Measurements from ENCODE around the gene CYP39A1. TPM values are rescaled to one million over a fixed set of nuclear protein-coding genes. Genes with fewer than 3 reads are reported as not detected.
A peak's percentile ranks its signal among the peaks of the same experiment; 100 is the strongest.

CYP39A1 gene
- total and polyA plus RNA-seq, 2 experiments from 2014 or later = 5.2 to 9.2 TPM

- Histone ChIP-seq H3K36me3 (replicated peaks; ENCODE audit: insufficient read depth, low read depth) (no peaks in the 10 kb centered on the region), H4K20me1 (ENCODE audit: insufficient read depth, poor library complexity, severe bottlenecking) (no peaks in the 10 kb centered on the region), H3K4me1 (ENCODE audit: insufficient read depth) (no peaks in the 10 kb centered on the region), H3K9me2 (replicated peaks; ENCODE audit: insufficient read depth) (no peaks in the 10 kb centered on the region), H3K27me3 (no peaks in the 10 kb centered on the region), H3K4me2 (no peak overlapping the region), H3K4me3 (no peak overlapping the region), H3K9me3 (ENCODE audit: low read depth) (no peaks in the 10 kb centered on the region), H2AFZ (no peak overlapping the region), H3K79me2 (no peaks in the 10 kb centered on the region), H3K27ac (no peak overlapping the region)
- DNase-seq (ENCODE audit: low spot score) = no peak
- TF ChIP-seq EZH2 (IDR thresholded peaks at IDR 0.05; ENCODE audit: borderline replicate concordance) (no peak), CTCF (IDR thresholded peaks at IDR 0.05; ENCODE audit: poor library complexity) (no peak), EZH2phosphoT487 (IDR thresholded peaks at IDR 0.05; ENCODE audit: low read depth, severe bottlenecking, unreplicated experiment) (no peak)
- WGBS (ENCODE audit: low lambda C conversion rate, missing lambda C conversion rate) = 99% methylated on average over 3 of the region's 3 CpGs
Measured at GRCh38 chr6:46541556-46541955, 111.1 kb downstream of the CYP39A1 start.

- TF ChIP-seq CTCF (IDR thresholded peaks at IDR 0.05; ENCODE audit: poor library complexity) = no peak
- TF ChIP-seq EZH2phosphoT487 (IDR thresholded peaks at IDR 0.05; ENCODE audit: low read depth, severe bottlenecking, unreplicated experiment) = no peak
- TF ChIP-seq EZH2 (IDR thresholded peaks at IDR 0.05; ENCODE audit: borderline replicate concordance) = no peak
- H3K27ac ChIP-seq = no peak overlapping the region
- H3K4me2 ChIP-seq = no peak overlapping the region
- WGBS (ENCODE audit: low lambda C conversion rate, missing lambda C conversion rate) = 76% methylated on average over 2 of the region's 2 CpGs
- no peaks in the 10 kb centered on the region for H3K9me2 ChIP-seq (replicated peaks; ENCODE audit: insufficient read depth)
- no peaks in the 10 kb centered on the region for H3K79me2 ChIP-seq
- H3K9me3 ChIP-seq (ENCODE audit: low read depth) = no peaks in the 10 kb centered on the region
- no peaks in the 10 kb centered on the region for H3K36me3 ChIP-seq (replicated peaks; ENCODE audit: insufficient read depth, low read depth)
- no peak overlapping the region for H2AFZ ChIP-seq
- no peaks in the 10 kb centered on the region for H3K27me3 ChIP-seq
- no peaks in the 10 kb centered on the region for H4K20me1 ChIP-seq (ENCODE audit: insufficient read depth, poor library complexity, severe bottlenecking)
- no peak overlapping the region for H3K4me3 ChIP-seq
- no peak for DNase-seq (ENCODE audit: low spot score)
- H3K4me1 ChIP-seq (ENCODE audit: insufficient read depth) = no peaks in the 10 kb centered on the region
Measured at GRCh38 chr6:46539866-46540265, 112.8 kb downstream of the CYP39A1 start.

GRCh38 chr6:46538800-46539480, 113.7 kb downstream of the CYP39A1 start:
- Histone ChIP-seq H3K79me2 (no peaks in the 10 kb centered on the region), H3K4me1 (ENCODE audit: insufficient read depth) (no peaks in the 10 kb centered on the region), H3K9me3 (ENCODE audit: low read depth) (no peaks in the 10 kb centered on the region), H3K36me3 (replicated peaks; ENCODE audit: insufficient read depth, low read depth) (no peaks in the 10 kb centered on the region), H3K4me3 (no peak overlapping the region), H4K20me1 (ENCODE audit: insufficient read depth, poor library complexity, severe bottlenecking) (no peaks in the 10 kb centered on the region), H2AFZ (no peak overlapping the region), H3K4me2 (peak overlapping the region; percentile 9), H3K27me3 (no peaks in the 10 kb centered on the region), H3K27ac (peak overlapping the region; percentile 40), H3K9me2 (replicated peaks; ENCODE audit: insufficient read depth) (no peaks in the 10 kb centered on the region)
- DNase-seq (ENCODE audit: low spot score) = no peak
- WGBS (ENCODE audit: low lambda C conversion rate, missing lambda C conversion rate) = 52% methylated on average over 6 of the region's 6 CpGs
- TF ChIP-seq EZH2phosphoT487 (IDR thresholded peaks at IDR 0.05; ENCODE audit: low read depth, severe bottlenecking, unreplicated experiment) (no peak), CTCF (IDR thresholded peaks at IDR 0.05; ENCODE audit: poor library complexity) (no peak), EZH2 (IDR thresholded peaks at IDR 0.05; ENCODE audit: borderline replicate concordance) (no peak)

All from hepatocyte (in vitro differentiated cells).